Choroid plexus epithelial cell (primary cell): ENCODE data around the gene INSIG2.

Experiments
- DNase-seq: peaks from one replicate; pipeline ENCODE4 v3.0.0-alpha.2; 2010; ENCODE audit warnings: low read depth
- H3K4me3 ChIP-seq: 2 replicates; pipeline ENCODE4 v1.5.1; 2011; ENCODE audit warnings: low read depth, mild to moderate bottlenecking, control low read depth, low read length, moderate library complexity
- TF ChIP-seq, protein P1 (sequence below): conservative IDR thresholded peaks from 2 replicates; pipeline ENCODE4 v1.5.1; 2011; ENCODE audit warnings: low read depth, mild to moderate bottlenecking, control low read depth, inconsistent platforms, low read length, moderate library complexity

The INSIG2 gene

DNA sequence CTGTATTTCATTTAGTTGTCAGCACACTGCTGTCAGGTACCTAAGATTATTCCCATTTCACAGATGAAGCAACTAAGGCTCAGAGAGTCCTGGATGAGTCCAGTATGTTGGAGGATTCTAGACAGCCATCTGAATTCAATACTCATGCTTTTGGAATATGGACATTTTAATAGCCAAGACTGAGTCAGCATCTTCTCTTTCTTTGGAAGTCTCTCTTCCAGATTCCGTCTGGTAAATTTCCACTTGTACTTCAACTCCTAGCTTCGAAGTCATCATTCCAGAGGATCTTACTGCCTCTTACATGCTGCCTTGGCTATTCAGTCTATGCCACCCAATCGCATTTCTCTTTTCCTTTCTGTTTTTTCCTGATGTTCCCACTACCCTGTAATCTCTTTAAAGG, 40.6 kb downstream of the INSIG2 start:
- DNase-seq, result no peak
- TF ChIP-seq, protein P1, sequence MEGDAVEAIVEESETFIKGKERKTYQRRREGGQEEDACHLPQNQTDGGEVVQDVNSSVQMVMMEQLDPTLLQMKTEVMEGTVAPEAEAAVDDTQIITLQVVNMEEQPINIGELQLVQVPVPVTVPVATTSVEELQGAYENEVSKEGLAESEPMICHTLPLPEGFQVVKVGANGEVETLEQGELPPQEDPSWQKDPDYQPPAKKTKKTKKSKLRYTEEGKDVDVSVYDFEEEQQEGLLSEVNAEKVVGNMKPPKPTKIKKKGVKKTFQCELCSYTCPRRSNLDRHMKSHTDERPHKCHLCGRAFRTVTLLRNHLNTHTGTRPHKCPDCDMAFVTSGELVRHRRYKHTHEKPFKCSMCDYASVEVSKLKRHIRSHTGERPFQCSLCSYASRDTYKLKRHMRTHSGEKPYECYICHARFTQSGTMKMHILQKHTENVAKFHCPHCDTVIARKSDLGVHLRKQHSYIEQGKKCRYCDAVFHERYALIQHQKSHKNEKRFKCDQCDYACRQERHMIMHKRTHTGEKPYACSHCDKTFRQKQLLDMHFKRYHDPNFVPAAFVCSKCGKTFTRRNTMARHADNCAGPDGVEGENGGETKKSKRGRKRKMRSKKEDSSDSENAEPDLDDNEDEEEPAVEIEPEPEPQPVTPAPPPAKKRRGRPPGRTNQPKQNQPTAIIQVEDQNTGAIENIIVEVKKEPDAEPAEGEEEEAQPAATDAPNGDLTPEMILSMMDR, result no peak
- no peak overlapping the region for H3K4me3 ChIP-seq

DNA sequence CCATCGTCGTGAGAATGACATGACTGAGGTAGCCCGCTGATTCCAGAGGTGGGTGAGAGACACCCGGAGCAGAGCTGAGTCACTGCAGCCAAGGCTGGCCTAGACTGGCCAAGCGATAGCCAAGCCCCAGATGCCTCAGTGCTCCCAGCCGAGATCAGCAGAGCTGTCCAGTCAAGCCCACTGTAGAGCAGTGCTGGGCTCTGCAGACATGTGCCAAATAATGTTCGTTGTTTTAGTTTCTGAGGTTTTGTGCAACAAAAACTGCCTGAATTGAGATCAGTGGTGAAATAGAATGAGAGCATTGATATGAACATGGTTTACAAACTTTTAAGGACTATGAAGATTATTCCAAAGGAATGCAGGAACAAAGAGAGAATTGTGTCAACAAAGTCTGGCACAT, 42.1 kb downstream of the INSIG2 start:
- TF ChIP-seq, protein P1, result no peak
- DNase-seq, result no peak
- no peak overlapping the region for H3K4me3 ChIP-seq

DNA sequence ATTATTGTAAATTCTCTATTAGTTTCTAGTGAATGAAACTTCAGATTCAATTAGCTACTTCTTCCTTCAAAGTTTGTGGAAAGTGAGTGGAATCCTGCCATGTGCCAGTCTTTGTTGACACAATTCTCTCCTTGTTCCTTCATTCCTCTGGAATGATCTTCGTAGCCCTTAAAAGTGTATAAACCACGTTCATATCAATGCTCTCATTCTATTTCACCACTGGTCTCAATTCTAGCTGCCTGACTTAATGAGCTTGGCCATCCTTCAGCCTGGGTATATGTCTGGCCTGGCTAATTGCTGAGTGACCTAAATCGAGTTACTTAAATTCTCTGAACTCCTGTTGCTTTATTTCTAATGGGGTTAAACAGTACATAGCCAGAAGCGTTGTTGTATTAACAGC, 43.5 kb downstream of the INSIG2 start:
- TF ChIP-seq, protein P1, result no peak
- no peak overlapping the region for H3K4me3 ChIP-seq
- DNase-seq, result no peak

DNA sequence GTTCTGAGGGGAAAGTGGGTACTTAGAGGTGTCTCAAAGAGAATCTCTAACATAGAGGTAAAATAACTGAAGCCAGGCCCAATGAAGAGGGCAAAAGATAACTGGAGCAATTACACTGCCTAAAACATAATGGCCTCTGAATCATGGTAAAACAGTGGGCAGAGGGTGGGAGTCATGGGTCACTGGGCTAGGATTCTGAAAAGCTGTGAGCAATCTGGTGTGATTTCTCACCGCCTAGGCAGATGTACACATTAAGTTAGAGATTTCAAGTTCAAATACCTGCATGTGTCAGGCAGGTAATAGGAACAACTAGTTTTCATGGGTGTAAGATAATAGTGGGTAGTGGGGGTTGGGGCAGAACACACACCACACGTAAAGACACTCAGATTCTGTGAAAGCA, 45.6 kb downstream of the INSIG2 start:
- TF ChIP-seq, protein P1, result no peak
- no peak for DNase-seq
- no peak overlapping the region for H3K4me3 ChIP-seq

DNA sequence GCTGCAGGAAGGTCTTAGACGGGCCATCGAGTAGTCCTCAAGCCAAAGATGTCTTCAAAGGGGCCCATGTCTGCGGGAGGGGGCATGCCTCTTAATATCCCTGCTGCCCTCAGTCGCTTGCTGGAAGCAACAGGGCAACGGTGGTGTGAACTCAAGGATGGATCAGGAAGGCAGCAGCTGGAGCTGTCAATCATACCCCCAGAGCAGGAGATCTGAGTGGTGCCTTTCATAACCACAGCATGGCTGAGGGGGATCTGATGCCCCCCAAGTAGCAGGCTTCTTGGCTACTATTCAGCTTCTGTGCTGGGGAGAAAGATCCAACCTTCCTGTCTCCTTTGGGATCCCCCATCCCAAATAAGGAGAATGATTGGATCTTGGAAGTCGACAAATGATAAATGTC, 46.4 kb downstream of the INSIG2 start:
- no peak overlapping the region for H3K4me3 ChIP-seq

DNA sequence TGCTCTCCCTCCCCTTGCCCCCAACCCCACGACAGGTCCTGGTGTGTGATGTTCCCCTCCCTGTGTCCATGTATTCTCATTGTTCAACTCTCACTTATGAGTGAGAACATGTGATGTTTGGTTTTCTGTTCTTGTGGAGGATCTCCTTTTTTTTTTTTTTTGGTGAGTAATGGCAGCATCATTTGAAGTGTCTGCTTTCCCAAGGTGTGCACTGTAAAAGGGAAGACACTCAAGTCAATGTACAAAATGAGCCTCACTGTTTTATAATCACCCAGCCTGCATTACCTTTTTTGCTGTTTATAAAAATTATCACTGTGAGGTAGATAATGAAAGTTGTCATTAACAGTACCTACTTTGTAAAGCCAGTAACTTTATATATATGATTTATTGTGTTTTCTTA, 56.9 kb downstream of the INSIG2 start:
- TF ChIP-seq, protein P1, result no peak
- no peak for DNase-seq
- H3K4me3 ChIP-seq, result no peak overlapping the region

More for the DNA sequence above, 46.4 kb downstream of the INSIG2 start:
- TF ChIP-seq, protein P1, result no peak
- DNase-seq, result no peak

DNA sequence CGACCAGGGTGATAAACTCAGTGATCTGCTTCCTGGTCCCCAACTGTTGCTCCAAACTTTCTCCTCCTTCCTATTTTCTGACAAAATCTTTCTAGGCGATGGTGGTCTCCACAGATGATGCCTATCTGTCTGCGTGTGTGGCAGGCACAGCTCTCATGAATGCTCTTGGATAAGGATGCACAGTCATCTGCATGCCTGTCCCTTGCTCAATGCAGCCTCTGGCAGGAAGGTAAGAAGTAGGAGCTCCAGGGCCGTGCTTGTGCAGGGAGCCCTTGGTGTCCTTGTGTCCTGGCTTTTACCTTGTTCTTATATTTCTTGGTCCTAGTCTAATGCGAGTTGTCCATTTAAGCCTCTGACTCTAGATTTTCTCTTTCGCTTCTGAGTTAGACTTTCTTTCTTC, 57.5 kb downstream of the INSIG2 start:
- TF ChIP-seq, protein P1, result no peak
- DNase-seq, result no peak
- no peak overlapping the region for H3K4me3 ChIP-seq
